GM18858 (cell line): ENCODE data around the gene FSHR.

Experiments
- ATAC-seq: cut with Tn5 transposase; IDR thresholded peaks from one replicate; pipeline ENCODE4 v1.9.1; 2021; ENCODE audit not compliant: unreplicated experiment

Gene FSHR

GRCh38 chr2:49113046-49113445 lies 41.3 kb downstream of the FSHR start:
- no peak for ATAC-seq

DNA sequence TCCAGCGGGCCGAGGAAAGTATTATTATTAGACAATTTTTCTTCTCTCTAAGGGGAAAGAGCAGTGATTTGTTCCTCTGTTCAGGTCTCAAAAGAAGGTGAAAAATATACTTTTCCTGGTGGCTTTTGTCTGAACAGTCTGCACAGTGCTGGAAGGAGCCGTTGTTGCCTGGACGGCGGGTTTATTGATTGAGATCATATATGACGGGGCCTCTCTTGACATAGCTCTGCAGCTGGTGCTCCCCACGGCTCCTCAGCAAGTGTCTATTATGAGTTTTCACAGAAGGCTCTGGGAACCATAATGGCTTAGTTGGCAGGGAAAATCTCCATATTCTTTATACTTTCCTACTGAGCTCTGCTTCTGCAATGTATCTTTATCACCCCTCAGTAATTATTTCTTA lies 42.9 kb downstream of the FSHR start:
- no peak for ATAC-seq

DNA sequence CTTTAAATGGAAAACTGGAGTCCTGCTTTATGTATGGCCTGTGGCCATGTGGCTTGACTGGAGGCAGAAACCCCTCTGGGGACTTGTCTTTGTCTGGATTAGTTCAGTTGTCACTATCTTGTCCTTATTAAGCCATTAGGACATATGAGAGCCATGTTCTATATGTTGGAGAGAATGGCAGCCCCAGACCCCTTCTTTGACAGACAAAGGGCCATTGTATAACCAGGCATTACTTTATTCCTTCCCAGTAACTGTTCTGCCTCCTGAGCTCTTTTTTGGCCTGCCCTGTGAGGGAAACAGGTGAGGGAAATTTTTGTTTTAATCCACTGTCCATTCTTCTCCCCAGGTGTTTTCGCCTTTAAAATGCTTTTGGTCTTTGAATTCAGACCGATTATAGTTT lies 43.3 kb downstream of the FSHR start:
- no peak for ATAC-seq

- no peak for ATAC-seq
Measured at GRCh38 chr2:49110571-49110970, 43.7 kb downstream of the FSHR start.

DNA sequence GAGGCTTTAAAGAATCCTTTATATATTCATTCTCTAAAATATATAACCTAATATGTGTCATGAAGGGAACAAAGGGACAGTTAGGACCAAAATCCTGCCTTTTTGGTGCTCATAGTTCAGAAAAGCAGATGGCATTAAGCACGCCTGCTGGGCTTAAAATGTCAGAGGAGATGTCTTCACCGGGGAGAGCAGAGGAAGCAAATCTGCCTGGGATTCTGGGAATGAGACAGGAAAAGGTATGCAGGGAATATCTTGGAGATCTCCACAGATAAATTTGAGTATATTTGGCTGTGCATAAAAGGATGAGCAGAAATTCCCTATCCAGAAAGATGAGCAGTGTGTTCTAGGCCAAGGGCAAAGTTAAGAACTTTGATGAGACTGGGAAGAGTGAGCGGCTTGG lies 45.5 kb downstream of the FSHR start:
- ATAC-seq, result no peak

- ATAC-seq, result no peak
Measured at GRCh38 chr2:49108436-49108835, 45.9 kb downstream of the FSHR start.

DNA sequence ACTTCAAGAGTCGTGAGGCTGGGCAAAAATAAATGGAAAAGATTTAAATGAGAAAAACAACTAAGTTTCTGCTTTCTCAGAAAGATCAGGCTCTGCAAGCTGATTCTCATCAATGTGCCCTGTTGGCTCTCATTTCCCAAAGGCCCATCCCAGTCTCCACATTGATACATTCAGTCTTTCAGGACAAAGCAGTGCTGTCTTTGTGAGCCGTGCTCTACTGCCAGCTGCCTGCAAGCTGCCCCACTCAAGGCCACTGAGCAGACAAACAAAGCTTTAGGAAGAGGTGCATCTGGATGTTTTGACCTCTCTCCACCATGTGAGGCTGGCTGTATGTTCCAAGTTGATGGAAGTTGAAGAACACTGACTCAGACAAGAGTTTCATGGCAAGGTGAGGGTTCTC lies 48.8 kb downstream of the FSHR start:
- no peak for ATAC-seq

DNA sequence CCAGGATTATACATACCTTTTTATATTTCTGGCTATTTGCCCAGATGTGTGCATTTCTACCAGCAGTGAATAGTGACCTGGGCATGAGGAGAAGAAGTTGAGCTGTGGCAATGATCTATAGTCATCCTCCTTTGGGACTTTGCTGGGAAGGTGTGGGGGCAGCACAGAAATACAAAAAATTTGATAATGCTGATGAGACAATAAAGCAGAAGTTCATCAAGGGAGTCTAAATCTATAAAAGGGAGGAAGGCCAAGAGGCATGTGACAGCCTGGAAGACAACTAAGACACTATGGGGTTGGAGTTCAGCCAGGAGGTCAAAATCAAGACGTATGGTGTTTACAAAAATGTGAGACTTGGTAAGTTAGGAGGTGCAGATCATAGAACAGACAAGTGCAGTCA lies 52.2 kb downstream of the FSHR start:
- ATAC-seq, result no peak

- no peak for ATAC-seq
Measured at GRCh38 chr2:49080681-49081080, 73.6 kb downstream of the FSHR start.

DNA sequence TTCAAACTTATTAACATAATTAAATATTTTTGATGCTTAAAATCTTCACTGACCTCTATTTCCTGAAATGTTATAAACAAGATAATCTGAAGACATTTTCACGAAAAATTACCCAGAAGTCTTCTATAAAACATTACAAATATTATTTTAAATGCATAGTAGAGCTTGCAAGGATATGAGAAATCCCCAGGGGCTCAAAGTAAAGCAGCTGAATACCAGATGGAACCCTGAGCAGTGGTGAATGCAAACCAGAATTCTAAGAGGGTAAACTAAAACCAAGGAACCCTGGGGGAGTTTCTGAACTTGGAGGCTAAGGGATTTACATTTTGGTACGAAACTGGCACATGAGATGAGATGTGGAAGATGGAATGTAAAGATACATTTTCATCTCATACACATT lies 83.6 kb downstream of the FSHR start:
- ATAC-seq, result no peak

GRCh38 chr2:49069829-49070228 lies 84.5 kb downstream of the FSHR start:
- ATAC-seq, result no peak

DNA sequence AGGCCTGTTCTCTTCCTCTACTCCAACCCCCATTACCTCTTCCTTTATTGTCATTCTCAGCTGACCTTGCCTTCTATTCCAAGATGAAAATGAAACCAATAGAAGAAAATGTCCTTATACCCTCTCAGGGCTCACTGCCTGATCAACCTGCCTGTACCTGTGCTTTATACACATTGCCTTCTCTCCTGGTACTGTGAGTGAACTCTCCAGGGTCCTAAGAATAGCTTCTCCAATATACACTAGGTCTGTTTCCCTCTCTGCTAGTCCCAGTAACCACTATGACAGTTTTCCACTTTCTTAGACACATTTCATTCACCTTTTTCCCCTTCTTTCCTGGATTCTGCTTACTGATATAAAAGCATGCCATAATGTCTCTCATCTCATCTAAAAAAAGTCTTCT lies 85.7 kb downstream of the FSHR start:
- ATAC-seq, result no peak

DNA sequence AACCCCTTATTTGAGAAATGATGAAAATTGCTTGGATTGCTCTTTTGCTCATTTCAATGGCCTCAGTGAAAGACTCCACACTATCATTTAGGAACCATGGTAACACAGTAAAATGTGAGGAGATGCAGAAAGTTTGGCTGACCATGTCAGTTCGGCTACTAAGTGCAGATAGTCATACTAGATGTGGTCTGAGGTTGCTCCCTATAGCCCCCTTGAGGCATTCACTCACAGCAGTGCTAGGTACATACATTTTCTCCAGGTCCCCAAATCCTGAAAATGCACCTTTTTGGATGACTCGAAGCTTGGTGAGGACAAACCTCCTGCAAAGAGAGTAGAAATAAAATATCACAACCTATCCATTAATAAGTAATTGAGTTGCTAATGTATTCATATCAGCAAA lies 86.3 kb downstream of the FSHR start:
- ATAC-seq, result no peak

GRCh38 chr2:49053156-49053555 lies 101.2 kb downstream of the FSHR start:
- no peak for ATAC-seq

- ATAC-seq, result no peak
Measured at GRCh38 chr2:49050265-49050664, 104.0 kb downstream of the FSHR start.

- ATAC-seq, result no peak
Measured at GRCh38 chr2:49049161-49049560, 105.2 kb downstream of the FSHR start.

GRCh38 chr2:49045083-49045482 lies 109.2 kb downstream of the FSHR start:
- no peak for ATAC-seq

- ATAC-seq, result no peak
Measured at GRCh38 chr2:49044350-49045079, 109.8 kb downstream of the FSHR start.

DNA sequence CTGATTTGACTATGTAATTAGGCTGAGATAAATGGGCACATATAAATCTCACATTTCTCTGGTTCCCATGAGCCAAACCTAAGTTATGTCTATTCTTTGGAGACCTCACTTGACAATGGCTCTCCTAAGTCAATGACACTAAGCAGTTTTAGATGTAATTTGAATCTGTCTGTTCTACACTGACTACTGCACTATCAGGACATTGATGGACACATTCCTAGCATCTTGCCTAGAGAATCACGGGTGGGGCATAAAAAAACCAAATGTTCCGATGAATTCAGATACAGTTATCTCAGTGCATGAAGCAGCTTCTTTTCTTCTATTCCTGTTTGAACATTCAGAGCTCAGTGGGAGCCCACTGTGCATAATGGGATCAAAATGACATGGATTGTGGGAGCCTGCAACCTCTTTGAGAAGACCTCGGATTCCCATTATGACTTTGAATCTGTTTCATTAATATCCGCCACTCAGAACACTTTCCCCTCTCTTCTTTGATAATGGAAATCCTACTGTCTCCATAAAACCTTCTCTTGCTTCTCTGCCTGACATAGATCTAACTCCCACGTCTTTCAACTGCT lies 110.8 kb downstream of the FSHR start:
- no peak for ATAC-seq

DNA sequence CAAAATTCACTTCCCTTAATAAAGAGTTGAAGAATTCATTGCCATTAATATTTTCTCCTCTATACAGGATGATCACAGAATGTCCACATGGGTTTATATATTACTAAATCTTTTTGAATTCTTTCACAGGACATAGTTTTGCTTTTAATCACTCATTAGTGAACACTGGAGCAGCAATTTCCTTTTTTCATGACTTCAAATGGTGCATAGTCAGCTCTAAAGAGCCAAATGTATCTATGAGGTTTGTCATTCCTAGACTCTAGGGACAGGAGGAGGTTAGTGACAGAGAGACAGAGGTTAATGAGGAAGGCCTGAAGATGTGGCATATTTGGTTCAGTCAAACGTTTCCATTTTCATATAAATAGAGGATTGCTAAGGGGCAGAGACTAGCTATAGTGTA lies 111.8 kb downstream of the FSHR start:
- ATAC-seq, result no peak

- ATAC-seq, result no peak
Measured at GRCh38 chr2:49041061-49041460, 113.3 kb downstream of the FSHR start.

- no peak for ATAC-seq
Measured at GRCh38 chr2:49037197-49037596, 117.1 kb downstream of the FSHR start.

DNA sequence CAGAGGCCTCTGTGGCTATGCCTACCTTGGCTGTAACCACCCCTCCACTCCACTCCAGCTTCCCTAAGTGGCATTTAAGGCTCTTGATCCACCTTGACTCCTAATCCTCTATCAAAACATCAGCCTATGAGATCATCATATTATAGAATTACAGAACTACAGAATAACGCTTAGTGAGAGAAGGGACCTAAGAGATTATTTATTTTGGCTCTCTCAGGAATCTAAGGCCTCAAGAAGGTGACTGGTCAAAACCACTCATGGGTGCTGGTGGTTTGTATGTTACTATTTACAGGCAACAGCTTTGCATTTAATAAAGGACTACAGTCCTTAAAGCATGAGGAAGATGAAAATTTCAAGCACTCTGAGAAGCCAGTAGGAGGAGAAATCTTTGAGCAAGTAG lies 118.8 kb downstream of the FSHR start:
- ATAC-seq, result peak; percentile 46
